Measurements from ENCODE around the gene CORO1A.

GRCh38 chr16:30149250-30149930, 34.0 kb upstream of the CORO1A start:
- TF ChIP-seq CTCF (IDR thresholded peaks at IDR 0.05) (no peak), MAX (IDR thresholded peaks at IDR 0.05) (no peak), NFE2L2 (conservative IDR thresholded peaks at IDR 0.05; ENCODE audit: low read length) (no peak), RFX5 (IDR thresholded peaks at IDR 0.05) (no peak), USF2 (IDR thresholded peaks at IDR 0.05) (no peak), REST (IDR thresholded peaks at IDR 0.05) (no peak), PHF8 (IDR thresholded peaks at IDR 0.05; ENCODE audit: borderline replicate concordance, low read depth) (no peak), JUNB (IDR thresholded peaks at IDR 0.05) (no peak), POLR2A (IDR thresholded peaks at IDR 0.05; ENCODE audit: low read length) (no peak), EP300 (IDR thresholded peaks at IDR 0.05) (no peak)

Data from A549 (cell line).